ENCODE data around the gene KCNS3. TPM values are rescaled to one million over a fixed set of nuclear protein-coding genes. Genes with fewer than 3 reads are reported as not detected.
"Not testable (repeated sequence)": the region's sequence is repeated elsewhere in the genome, so short reads cannot be mapped to it uniquely, and the experiment has no call there.

KCNS3 gene
- total RNA-seq, 2 experiments from 2014 or later: not detected

DNA sequence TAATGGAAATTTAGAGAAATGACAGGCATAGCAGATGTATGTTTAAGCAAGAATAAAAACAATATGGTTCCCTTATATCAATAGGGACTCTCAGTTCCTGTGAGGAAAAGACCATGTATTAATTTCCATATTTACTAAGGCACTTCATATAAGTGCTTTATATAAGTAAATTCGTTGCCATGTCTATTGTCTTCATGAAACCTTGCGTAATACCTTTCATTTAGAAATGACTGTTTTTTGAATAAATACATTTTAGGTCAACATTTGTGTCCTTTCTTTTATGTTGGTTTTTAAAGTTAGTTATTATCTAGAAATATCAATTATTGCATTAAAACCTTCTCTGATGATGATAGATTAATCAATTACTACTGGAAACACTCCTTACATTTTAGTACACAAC, 83.3 kb downstream of the KCNS3 start:
- Histone ChIP-seq H3K27ac (ENCODE audit: low read depth, low read length, poor library complexity, severe bottlenecking) (no peak overlapping the region), H3K4me3 (ENCODE audit: low read depth, low read length, poor library complexity, severe bottlenecking) (no peak overlapping the region), H2AFZ (ENCODE audit: low read length) (no peak overlapping the region), H3K9me2 (ENCODE audit: insufficient read depth, low read length) (no peaks in the 10 kb centered on the region), H3K9me3 (ENCODE audit: low read length) (no peaks in the 10 kb centered on the region), H4K20me1 (ENCODE audit: insufficient read depth, low read length) (no peaks in the 10 kb centered on the region), H3K79me2 (ENCODE audit: insufficient read depth, low read depth, low read length) (no peaks in the 10 kb centered on the region), H3K4me2 (ENCODE audit: low read length) (no peak overlapping the region), H3K36me3 (ENCODE audit: insufficient read depth, low read length) (no peaks in the 10 kb centered on the region), H3K4me1 (ENCODE audit: insufficient read depth, low read length, poor library complexity, severe bottlenecking) (peaks cover 11% of the 10 kb centered on the region)
- no TSS peak for BruUV-seq (replicated peaks)
- POLR2A ChIA-PET: no interaction called here
- CTCF ChIA-PET (ENCODE audit: unreplicated experiment): no interaction called here
- DNase-seq (ENCODE audit: low spot score): no peak
- intact Hi-C loops (cut with micrococcal nuclease; ENCODE audit: unreplicated experiment): no loop called here
- TF ChIP-seq, protein P1, sequence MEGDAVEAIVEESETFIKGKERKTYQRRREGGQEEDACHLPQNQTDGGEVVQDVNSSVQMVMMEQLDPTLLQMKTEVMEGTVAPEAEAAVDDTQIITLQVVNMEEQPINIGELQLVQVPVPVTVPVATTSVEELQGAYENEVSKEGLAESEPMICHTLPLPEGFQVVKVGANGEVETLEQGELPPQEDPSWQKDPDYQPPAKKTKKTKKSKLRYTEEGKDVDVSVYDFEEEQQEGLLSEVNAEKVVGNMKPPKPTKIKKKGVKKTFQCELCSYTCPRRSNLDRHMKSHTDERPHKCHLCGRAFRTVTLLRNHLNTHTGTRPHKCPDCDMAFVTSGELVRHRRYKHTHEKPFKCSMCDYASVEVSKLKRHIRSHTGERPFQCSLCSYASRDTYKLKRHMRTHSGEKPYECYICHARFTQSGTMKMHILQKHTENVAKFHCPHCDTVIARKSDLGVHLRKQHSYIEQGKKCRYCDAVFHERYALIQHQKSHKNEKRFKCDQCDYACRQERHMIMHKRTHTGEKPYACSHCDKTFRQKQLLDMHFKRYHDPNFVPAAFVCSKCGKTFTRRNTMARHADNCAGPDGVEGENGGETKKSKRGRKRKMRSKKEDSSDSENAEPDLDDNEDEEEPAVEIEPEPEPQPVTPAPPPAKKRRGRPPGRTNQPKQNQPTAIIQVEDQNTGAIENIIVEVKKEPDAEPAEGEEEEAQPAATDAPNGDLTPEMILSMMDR (conservative IDR thresholded peaks at IDR 0.05; ENCODE audit: low read length): no peak
- no peak for TF ChIP-seq EZH2phosphoT487 (IDR thresholded peaks at IDR 0.05; ENCODE audit: borderline replicate concordance, low read depth, low read length)

DNA sequence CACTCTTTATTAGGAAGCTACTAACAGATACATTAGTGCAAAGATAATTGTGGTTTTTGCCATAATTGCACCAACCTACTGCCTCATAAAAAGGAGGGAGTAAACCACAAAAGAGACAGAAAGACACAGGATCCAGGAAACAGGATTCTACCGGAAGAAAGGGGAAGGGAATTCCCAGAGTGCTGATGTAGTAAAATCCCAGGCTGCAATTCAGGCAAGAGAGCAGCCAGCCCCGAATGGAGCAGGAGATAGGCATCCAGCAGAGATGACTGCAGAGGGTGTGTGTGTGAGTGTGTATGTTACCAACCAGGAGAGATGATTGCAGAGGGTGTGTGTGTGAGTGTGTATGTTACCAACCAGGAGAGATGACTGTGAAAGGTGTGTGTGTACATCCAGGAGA, 84.4 kb downstream of the KCNS3 start:
- no peaks in the 10 kb centered on the region for H3K79me2 ChIP-seq (ENCODE audit: insufficient read depth, low read depth, low read length)
- H3K27ac ChIP-seq (ENCODE audit: low read depth, low read length, poor library complexity, severe bottlenecking): no peak overlapping the region
- H3K9me3 ChIP-seq (ENCODE audit: low read length): no peaks in the 10 kb centered on the region
- no peaks in the 10 kb centered on the region for H4K20me1 ChIP-seq (ENCODE audit: insufficient read depth, low read length)
- TF ChIP-seq, protein P1 (conservative IDR thresholded peaks at IDR 0.05; ENCODE audit: low read length): no peak
- no peak for TF ChIP-seq EZH2phosphoT487 (IDR thresholded peaks at IDR 0.05; ENCODE audit: borderline replicate concordance, low read depth, low read length)
- no peak for DNase-seq (ENCODE audit: low spot score)
- no peak overlapping the region for H3K4me2 ChIP-seq (ENCODE audit: low read length)
- no peaks in the 10 kb centered on the region for H3K9me2 ChIP-seq (ENCODE audit: insufficient read depth, low read length)
- BruUV-seq (replicated peaks): no TSS peak
- H3K4me1 ChIP-seq (ENCODE audit: insufficient read depth, low read length, poor library complexity, severe bottlenecking): peaks cover 19% of the 10 kb centered on the region
- ChIA-PET POLR2A (interaction anchor here (0.6 kb wide), 1 partner anchor 69 kb away, joined by 3 read pairs; no protein-coding TSS in a partner anchor), CTCF (ENCODE audit: unreplicated experiment) (no interaction called here)
- no peaks in the 10 kb centered on the region for H3K36me3 ChIP-seq (ENCODE audit: insufficient read depth, low read length)
- H2AFZ ChIP-seq (ENCODE audit: low read length): no peak overlapping the region
- intact Hi-C loops (cut with micrococcal nuclease; ENCODE audit: unreplicated experiment): no loop called here
- no peak overlapping the region for H3K4me3 ChIP-seq (ENCODE audit: low read depth, low read length, poor library complexity, severe bottlenecking)

DNA sequence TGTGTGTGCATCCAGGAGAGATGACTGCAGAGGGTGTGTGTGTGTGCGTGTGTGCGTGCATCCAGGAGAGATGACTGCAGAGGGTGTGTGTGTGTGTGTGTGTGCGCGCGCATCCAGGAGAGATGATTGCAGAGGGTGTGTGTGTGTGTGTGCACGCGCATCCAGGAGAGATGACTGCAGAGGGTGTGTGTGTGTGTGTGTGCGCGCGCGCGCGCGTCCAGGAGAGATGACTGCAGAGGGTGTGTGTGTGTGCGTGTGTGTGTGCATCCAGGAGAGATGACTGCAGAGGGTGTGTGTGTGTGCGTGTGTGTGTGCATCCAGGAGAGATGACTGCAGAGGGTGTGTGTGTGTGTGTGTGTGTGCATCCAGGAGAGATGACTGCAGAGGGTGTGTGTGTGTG, 85.1 kb downstream of the KCNS3 start:
- H3K4me3 ChIP-seq (ENCODE audit: low read depth, low read length, poor library complexity, severe bottlenecking); CTCF ChIA-PET (ENCODE audit: unreplicated experiment); intact Hi-C loops (cut with micrococcal nuclease; ENCODE audit: unreplicated experiment); H3K27ac ChIP-seq (ENCODE audit: low read depth, low read length, poor library complexity, severe bottlenecking); H3K9me2 ChIP-seq (ENCODE audit: insufficient read depth, low read length); H3K4me2 ChIP-seq (ENCODE audit: low read length); H3K9me3 ChIP-seq (ENCODE audit: low read length); POLR2A ChIA-PET; H3K79me2 ChIP-seq (ENCODE audit: insufficient read depth, low read depth, low read length); H3K36me3 ChIP-seq (ENCODE audit: insufficient read depth, low read length); BruUV-seq (replicated peaks); H4K20me1 ChIP-seq (ENCODE audit: insufficient read depth, low read length); H2AFZ ChIP-seq (ENCODE audit: low read length); DNase-seq (ENCODE audit: low spot score): not testable (repeated sequence)
- H3K4me1 ChIP-seq (ENCODE audit: insufficient read depth, low read length, poor library complexity, severe bottlenecking): peaks cover 19% of the 10 kb centered on the region
